Glutamatergic neuron (in vitro differentiated cells): ENCODE measurements around the gene PRLR. TPM values are rescaled to one million over a fixed set of nuclear protein-coding genes. Genes with fewer than 3 reads are reported as not detected.

Experiments used
- DNase-seq: peaks from one replicate; pipeline ENCODE4 v3.0.0; 2022
- H3K27ac Mint-ChIP-seq: one replicate; pipeline ENCODE4 v1.8.0; 2020; ENCODE audit warnings: mild to moderate bottlenecking, mixed read lengths, inconsistent platforms; ENCODE audit not compliant: unreplicated experiment
- H3K27me3 Mint-ChIP-seq: one replicate; pipeline ENCODE4 v1.8.0; 2020; ENCODE audit warnings: mild to moderate bottlenecking, moderate library complexity, mixed read lengths, inconsistent platforms; ENCODE audit not compliant: unreplicated experiment
- H3K36me3 Mint-ChIP-seq: one replicate; pipeline ENCODE4 v1.8.0; 2020; ENCODE audit warnings: mild to moderate bottlenecking, mixed read lengths, inconsistent platforms; ENCODE audit not compliant: unreplicated experiment
- H3K4me1 Mint-ChIP-seq: one replicate; pipeline ENCODE4 v1.8.0; 2020; ENCODE audit warnings: mild to moderate bottlenecking, low read depth, mixed read lengths, inconsistent platforms; ENCODE audit not compliant: unreplicated experiment
- H3K4me3 Mint-ChIP-seq: one replicate; pipeline ENCODE4 v1.8.0; 2020; ENCODE audit warnings: mild to moderate bottlenecking, mixed read lengths, inconsistent platforms; ENCODE audit not compliant: unreplicated experiment
- H3K9me3 Mint-ChIP-seq: one replicate; pipeline ENCODE4 v1.8.0; 2020; ENCODE audit warnings: mild to moderate bottlenecking, moderate library complexity, mixed read lengths, inconsistent platforms; ENCODE audit not compliant: unreplicated experiment
- CTCF ChIP-seq: fragments of 200-600 bp; sonication (generic); IDR thresholded peaks from one replicate; pipeline ENCODE4 v1.5.0; 2021; ENCODE audit not compliant: partially characterized antibody, unreplicated experiment
- total RNA-seq: library from RNA; stranded (reverse); fragmentation: NEBNext Ultra II Directional; extraction: Animal tissue kit (Norgen Biotek cat#: 25700); gene quantifications from one replicate; pipeline ENCODE4 v1.2.1, GENCODE V29; 2021; ENCODE audit not compliant: unreplicated experiment

PRLR gene
- total RNA-seq, 1 donor from 2014 or later: not detected

DNA sequence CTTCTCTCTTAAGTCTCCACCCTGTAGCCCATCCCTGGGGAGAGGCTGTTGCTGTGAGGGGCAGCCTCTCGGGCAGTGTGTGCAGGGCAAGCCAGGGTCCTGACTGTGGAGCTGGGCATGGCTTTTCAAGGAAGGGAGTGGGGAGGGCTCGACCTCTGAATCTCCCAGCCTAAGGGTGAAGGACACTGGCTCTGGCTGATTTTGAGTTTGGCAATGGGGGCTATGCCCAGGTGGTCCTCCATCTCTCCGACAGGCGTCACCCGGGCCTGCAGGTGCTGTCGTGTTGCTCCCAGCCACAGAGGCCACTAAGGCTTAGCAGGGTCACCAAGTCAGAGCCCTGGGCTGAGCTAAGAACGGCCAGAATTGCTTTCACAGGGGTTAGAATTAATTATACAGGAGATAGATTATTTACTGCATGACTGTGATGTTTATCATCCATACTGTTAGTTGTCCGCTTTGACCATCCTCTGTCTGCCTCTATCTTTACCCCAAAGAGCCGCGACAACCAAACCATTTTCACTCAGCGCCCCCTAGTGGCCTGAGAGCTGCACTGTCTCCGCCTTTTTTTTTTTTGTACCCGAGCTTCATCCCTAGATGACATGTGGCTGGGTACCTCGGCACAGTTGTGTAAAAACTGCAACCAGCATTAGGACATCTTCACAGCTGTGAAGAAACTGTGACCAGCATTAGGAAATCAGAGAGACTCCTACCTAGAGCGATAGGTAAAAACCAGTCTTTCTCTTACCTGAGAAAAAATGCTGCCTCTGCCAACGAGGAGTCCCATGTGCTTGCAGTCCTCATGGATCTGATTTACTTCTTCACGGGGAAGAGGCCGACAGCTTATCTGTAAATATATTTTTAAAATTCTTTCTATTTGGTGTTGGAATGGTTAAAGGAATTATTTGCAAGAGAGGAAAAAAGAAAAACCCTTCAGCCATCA is 227.0 kb downstream of the PRLR start:
- DNase-seq: peak; percentile 69
- Mint-ChIP-seq H3K27ac (no peak overlapping the region), H3K9me3 (peaks cover 2% of the 10 kb centered on the region), H3K4me3 (no peak overlapping the region), H3K4me1 (peaks cover 3% of the 10 kb centered on the region), H3K36me3 (no peaks in the 10 kb centered on the region), H3K27me3 (no peaks in the 10 kb centered on the region)
- peak; percentile 97 for TF ChIP-seq CTCF

DNA sequence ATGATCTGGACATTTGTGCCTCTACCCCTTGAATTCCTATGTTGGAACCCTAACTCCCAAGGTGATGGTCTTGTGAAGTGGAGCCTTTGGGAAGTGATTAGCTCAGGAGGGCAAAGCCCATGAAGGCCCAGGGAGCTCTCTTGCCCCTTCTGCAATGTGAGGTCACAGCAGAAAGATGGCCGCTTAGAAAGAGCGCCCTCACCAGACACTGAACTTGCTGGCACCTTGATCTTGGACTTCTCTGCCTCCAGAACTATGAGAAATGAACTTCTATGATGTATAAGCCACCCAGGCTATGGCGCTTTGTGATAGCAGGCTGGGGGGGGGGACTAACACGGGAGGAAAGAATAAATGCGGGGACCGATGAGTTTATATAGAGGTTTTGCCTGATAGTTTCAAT is 227.8 kb downstream of the PRLR start:
- peaks cover 2% of the 10 kb centered on the region for H3K9me3 Mint-ChIP-seq
- H3K4me3 Mint-ChIP-seq: no peak overlapping the region
- TF ChIP-seq CTCF: no peak
- no peak for DNase-seq
- peaks cover 3% of the 10 kb centered on the region for H3K4me1 Mint-ChIP-seq
- no peaks in the 10 kb centered on the region for H3K36me3 Mint-ChIP-seq
- H3K27ac Mint-ChIP-seq: no peak overlapping the region
- H3K27me3 Mint-ChIP-seq: no peaks in the 10 kb centered on the region

GRCh38 chr5:35001842-35002241 is 228.4 kb downstream of the PRLR start:
- no peak for DNase-seq
- peaks cover 3% of the 10 kb centered on the region for H3K4me1 Mint-ChIP-seq
- no peak for TF ChIP-seq CTCF
- no peaks in the 10 kb centered on the region for H3K36me3 Mint-ChIP-seq
- H3K4me3 Mint-ChIP-seq: no peak overlapping the region
- H3K27ac Mint-ChIP-seq: no peak overlapping the region
- no peaks in the 10 kb centered on the region for H3K27me3 Mint-ChIP-seq
- H3K9me3 Mint-ChIP-seq: peaks cover 2% of the 10 kb centered on the region

Other genes with a start within 250 kb of the PRLR start
- gene AGXT2, start 182.5 kb downstream of the PRLR start, total RNA-seq: not detected